B cell (primary cell): ENCODE measurements around the gene IGLL5. TPM values are rescaled to one million over a fixed set of nuclear protein-coding genes. Genes with fewer than 3 reads are reported as not detected.

Source experiments
- ATAC-seq: fragments of 200-7000 bp; cut with Tn5 transposase; one replicate; pipeline ENCODE4 v1.10.0; 2021; ENCODE audit warnings: low read depth, mild to moderate bottlenecking, moderate number of reproducible peaks, moderate library complexity
- CTCF ChIA-PET: fragments of 350-600 bp; sonication (Branson Sonifier 250); formaldehyde crosslinking; loops from one replicate; lab custom pipeline; 2021; ENCODE audit warnings: antibody characterized with exemption, inconsistent platforms; lab: Charles Lee
- POLR2A ChIA-PET: fragments of 350-600 bp; sonication (Branson Sonifier 250); formaldehyde crosslinking; loops from one replicate; lab custom pipeline; 2021; ENCODE audit warnings: antibody characterized with exemption; lab: Charles Lee
- DNase-seq: peaks from one replicate; pipeline ENCODE4 v3.0.0; 2013
- H2AFZ ChIP-seq: 2 replicates; pipeline ENCODE4 v1.6.1; 2012; ENCODE audit warnings: mild to moderate bottlenecking, low read depth, low read length; ENCODE audit not compliant: insufficient read depth, poor library complexity, severe bottlenecking
- H3K27ac ChIP-seq, 2 donors: 1 replicate in 1 of 2; 2 replicates in 1 of 2; pipeline ENCODE4 v1.5.1; 2012 to 2013; ENCODE audit warnings: low read length in 2 of 2, mild to moderate bottlenecking in 2 of 2, moderate library complexity in 1 of 2
- H3K27me3 ChIP-seq, 4 experiments: fragments of 200-600 bp in 1 of 4; sonication (generic) in 1 of 4; replicated peaks in 1 of 4; 1 replicate in 2 of 4; 2 replicates in 2 of 4; pipeline versions ENCODE4 v1.6.1 to v1.7.0; 2013 to 2016; ENCODE audit warnings: low read length in 3 of 4, mild to moderate bottlenecking in 2 of 4, mixed read lengths in 1 of 4, moderate library complexity in 1 of 4; ENCODE audit not compliant: insufficient read depth in 4 of 4, control insufficient read depth in 3 of 4; ENCODE audit errors: control extremely low read depth in 1 of 4
- H3K36me3 ChIP-seq, 2 experiments: replicated peaks in 1 of 2; 1 replicate in 1 of 2; 2 replicates in 1 of 2; pipeline versions ENCODE4 v1.6.1 to v1.7.1; 2013; ENCODE audit warnings: low read length in 1 of 2; ENCODE audit not compliant: insufficient read depth in 2 of 2, control insufficient read depth in 1 of 2; ENCODE audit errors: control extremely low read depth in 1 of 2, extremely low read depth in 1 of 2
- H3K4me1 ChIP-seq, 2 donors: fragments of 200-600 bp in 1 of 2; sonication (generic) in 1 of 2; 1 replicate in 1 of 2; 2 replicates in 1 of 2; pipeline versions ENCODE4 v1.5.1 to v1.6.1; 2013 to 2017; ENCODE audit warnings: low read length in 2 of 2; ENCODE audit not compliant: control insufficient read depth in 2 of 2, insufficient read depth in 2 of 2
- H3K4me2 ChIP-seq: replicated peaks from 2 replicates; pipeline ENCODE3; 2012; ENCODE audit warnings: mild to moderate bottlenecking, low read depth, low read length; ENCODE audit not compliant: poor library complexity, severe bottlenecking
- H3K4me3 ChIP-seq, 5 experiments: fragments of 200-600 bp in 1 of 5; sonication (generic) in 1 of 5; 1 replicate in 3 of 5; 2 replicates in 2 of 5; pipeline versions ENCODE4 v1.5.1 to v1.7.0; 2011 to 2016; ENCODE audit warnings: low read length in 4 of 5, mild to moderate bottlenecking in 4 of 5, low read depth in 2 of 5, control low read depth in 1 of 5, moderate library complexity in 1 of 5; ENCODE audit not compliant: insufficient read depth in 1 of 5; ENCODE audit errors: control extremely low read depth in 1 of 5, extremely low read depth in 1 of 5
- H3K79me2 ChIP-seq: fragments of 200-600 bp; sonication (generic); one replicate; pipeline ENCODE4 v1.6.0; 2016; ENCODE audit warnings: low read length; ENCODE audit not compliant: control insufficient read depth, insufficient read depth
- H3K9ac ChIP-seq: fragments of 200-600 bp; sonication (generic); 2 replicates; pipeline ENCODE4 v1.6.1; 2017; ENCODE audit warnings: mild to moderate bottlenecking, low read length, moderate library complexity
- H3K9me3 ChIP-seq, 3 donors: one replicate each; pipeline versions ENCODE4 v1.6.1 to v1.7.1; 2013; ENCODE audit warnings: low read length in 2 of 3; ENCODE audit not compliant: control insufficient read depth in 2 of 3, insufficient read depth in 1 of 3; ENCODE audit errors: control extremely low read depth in 1 of 3
- H4K20me1 ChIP-seq: 2 replicates; pipeline ENCODE4 v1.6.0; 2012; ENCODE audit warnings: mild to moderate bottlenecking, low read length; ENCODE audit not compliant: insufficient read depth, control insufficient read depth, poor library complexity, severe bottlenecking
- H3K27ac Mint-ChIP-seq: one replicate; pipeline ENCODE4 v1.8.0; 2021; ENCODE audit warnings: mixed read lengths
- H3K27me3 Mint-ChIP-seq: one replicate; pipeline ENCODE4 v1.8.0; 2021; ENCODE audit warnings: mixed read lengths
- H3K4me1 Mint-ChIP-seq: one replicate; pipeline ENCODE4 v1.8.0; 2021; ENCODE audit warnings: mixed read lengths
- H3K4me3 Mint-ChIP-seq: one replicate; pipeline ENCODE4 v1.8.0; 2021; ENCODE audit warnings: mixed read lengths
- H3K9me3 Mint-ChIP-seq: one replicate; pipeline ENCODE4 v1.8.0; 2022; ENCODE audit warnings: mixed read lengths; ENCODE audit not compliant: insufficient read depth
- CTCF ChIP-seq: fragments of 200-600 bp; IDR thresholded peaks from one replicate; pipeline ENCODE4 v1.8.0; 2022; ENCODE audit warnings: antibody characterized with exemption, mild to moderate bottlenecking
- EZH2 ChIP-seq: IDR thresholded peaks from 2 replicates; pipeline ENCODE4 v1.6.1; 2012; ENCODE audit warnings: borderline replicate concordance, low read depth, mild to moderate bottlenecking, moderate library complexity, low read length; ENCODE audit not compliant: insufficient read depth, poor library complexity, severe bottlenecking
- WGBS: methylation state at CpG from one replicate; pipeline ENCODE4 v1.1.5; 2013; ENCODE audit warnings: missing lambda C conversion rate; ENCODE audit not compliant: insufficient coverage; 5-methylcytosine and 5-hydroxymethylcytosine counted together
- intact Hi-C: fragments of 100-400 bp; cut with micrococcal nuclease; formaldehyde crosslinking; loops from one replicate; pipeline ENCODE4 v1.10.0; 2022
- polyA plus RNA-seq: library from polyadenylated mRNA; depleted of rRNA; stranded (reverse); fragments of >200 nt; gene quantifications from 2 replicates; pipeline ENCODE4 v1.2.3, GENCODE V29; 2012
- total RNA-seq, 2 donors: library from RNA; stranded (reverse); fragments of 120-200 nt in 1 of 2; gene quantifications; 1 replicate in 1 of 2; 2 replicates in 1 of 2; pipeline versions ENCODE4 v1.2.3 to v1.2.4, GENCODE V29; 2013 to 2022

The IGLL5 gene
- total and polyA plus RNA-seq, 2 donors (not counting 1 experiment from before 2014, with no cell fraction given): 39.8 to 365 TPM

- ATAC-seq (no peak), DNase-seq (peak; percentile 17)
- Mint-ChIP-seq H3K4me1 (peaks cover 84% of the 10 kb centered on the region), H3K9me3 (no peaks in the 10 kb centered on the region), H3K4me3 (peak overlapping the region; percentile 89), H3K27me3 (peaks cover 28% of the 10 kb centered on the region), H3K27ac (peak overlapping the region; percentile 82)
- H2AFZ ChIP-seq: no peak overlapping the region
- ChIA-PET CTCF (interaction anchor here (1.0 to 1.7 kb wide), 2 partner anchors 53 to 54 kb away, joined by 3 to 4 read pairs; no protein-coding TSS in a partner anchor), POLR2A (interaction anchor here (1.1 kb wide), 1 partner anchor 44 kb away, joined by 3 read pairs; no protein-coding TSS in a partner anchor)
- H4K20me1 ChIP-seq: peaks cover 11% of the 10 kb centered on the region
- H3K4me3 ChIP-seq: peak overlapping the region; percentile 54 to 76 (median 74)
- H3K4me1 ChIP-seq: peaks cover 54 to 74% of the 10 kb centered on the region in 2 donors
- H3K27me3 ChIP-seq: peaks cover 0 to 17% (median 3%) of the 10 kb centered on the region in 4 experiments
- peak overlapping the region; percentile 54 to 58 for H3K27ac ChIP-seq
- H3K36me3 ChIP-seq: peaks cover 0 to 8% of the 10 kb centered on the region in 2 experiments
- H3K9ac ChIP-seq: peak overlapping the region; percentile 45
- intact Hi-C loops: no loop called here
- H3K79me2 ChIP-seq: peaks cover 88% of the 10 kb centered on the region
- H3K4me2 ChIP-seq: peak overlapping the region; percentile 70
- 34% methylated on average over 10 of the region's 13 CpGs for WGBS
- H3K9me3 ChIP-seq: peaks cover 0 to 58% (median 1%) of the 10 kb centered on the region in 3 donors
- TF ChIP-seq CTCF (no peak), EZH2 (no peak)
Measured at GRCh38 chr22:22888571-22889353, 1.1 kb downstream of the IGLL5 start.

- POLR2A ChIA-PET: no interaction called here
- Histone ChIP-seq H2AFZ (no peak overlapping the region), H4K20me1 (peaks cover 24% of the 10 kb centered on the region), H3K9me3 (peaks cover 0 to 58% (median 1%) of the 10 kb centered on the region in 3 donors), H3K4me2 (peak overlapping the region; percentile 70), H3K79me2 (peaks cover 98% of the 10 kb centered on the region), H3K27me3 (peaks cover 0 to 18% (median 4%) of the 10 kb centered on the region in 4 experiments), H3K36me3 (peaks cover 0 to 16% of the 10 kb centered on the region in 2 experiments), H3K27ac (peak overlapping the region; percentile 27 to 54), H3K9ac (peak overlapping the region; percentile 45), H3K4me3 (peak overlapping the region; percentile 54 to 76 (median 74)), H3K4me1 (peaks cover 54 to 74% of the 10 kb centered on the region in 2 donors)
- ATAC-seq (no peak), DNase-seq (no peak)
- no peaks in the 10 kb centered on the region for H3K9me3 Mint-ChIP-seq
- H3K4me1 Mint-ChIP-seq: peaks cover 83% of the 10 kb centered on the region
- CTCF ChIA-PET: interaction anchor here (1.0 kb wide), 1 partner anchor 52 kb away, joined by 3 read pairs; no protein-coding TSS in a partner anchor
- no peak for TF ChIP-seq CTCF
- no peak for TF ChIP-seq EZH2
- H3K4me3 Mint-ChIP-seq: peak overlapping the region; percentile 89
- intact Hi-C loops: no loop called here
- no peak overlapping the region for H3K27ac Mint-ChIP-seq
- peaks cover 28% of the 10 kb centered on the region for H3K27me3 Mint-ChIP-seq
Measured at GRCh38 chr22:22890085-22890484, 2.5 kb downstream of the IGLL5 start.
